Suprapubic skin (tissue), 3 donors: Measurements from ENCODE around the gene SASH1.

Experiments
- EP300 ChIP-seq: sonication (generic); formaldehyde crosslinking; IDR thresholded peaks from one replicate; pipeline ENCODE4 v1.6.1; 2017; ENCODE audit warnings: antibody characterized with exemption
- POLR2A ChIP-seq, 2 donors: fragments of 450-650 bp; IDR thresholded peaks; one replicate each; pipeline ENCODE4 v1.6.1; 2017; ENCODE audit warnings: antibody characterized with exemption in 2 of 2, mild to moderate bottlenecking in 2 of 2, moderate library complexity in 2 of 2
- TF ChIP-seq, protein P1 (sequence below), 2 donors: fragments of 200-600 bp in 1 of 2; fragments of 450-650 bp in 1 of 2; sonication (generic) in 1 of 2; IDR thresholded peaks; one replicate each; pipeline ENCODE4 v1.5.1; 2016 to 2019; ENCODE audit warnings: antibody characterized with exemption in 2 of 2, mild to moderate bottlenecking in 1 of 2, moderate library complexity in 1 of 2

DNA sequence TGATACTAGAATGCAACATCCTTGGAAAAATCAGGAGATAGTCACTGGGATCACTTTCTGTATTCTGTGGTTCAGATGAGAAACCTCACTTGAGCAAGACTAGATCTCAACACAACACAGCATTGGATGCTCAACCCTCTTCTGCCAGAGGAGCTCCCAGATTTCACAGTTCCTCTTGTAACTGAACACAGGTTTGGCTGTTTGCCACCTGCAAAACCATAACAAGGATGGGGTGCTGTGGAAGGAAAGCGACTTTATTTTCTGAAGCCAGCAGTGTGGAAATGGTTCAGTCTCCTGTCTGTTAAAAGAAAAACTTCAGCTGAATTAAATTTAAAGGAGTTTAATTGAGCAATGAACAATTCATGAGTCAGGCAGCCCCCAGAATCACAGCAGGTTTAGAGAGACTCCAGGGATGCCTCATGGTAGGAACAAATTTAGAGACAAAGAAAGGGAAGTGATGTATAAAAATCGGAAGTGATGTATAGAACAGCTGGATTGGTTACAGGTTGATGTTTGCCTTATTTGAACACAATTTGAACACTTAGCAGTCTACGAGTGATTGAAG lies 254.3 kb downstream of the SASH1 start:
- TF ChIP-seq, protein P1, sequence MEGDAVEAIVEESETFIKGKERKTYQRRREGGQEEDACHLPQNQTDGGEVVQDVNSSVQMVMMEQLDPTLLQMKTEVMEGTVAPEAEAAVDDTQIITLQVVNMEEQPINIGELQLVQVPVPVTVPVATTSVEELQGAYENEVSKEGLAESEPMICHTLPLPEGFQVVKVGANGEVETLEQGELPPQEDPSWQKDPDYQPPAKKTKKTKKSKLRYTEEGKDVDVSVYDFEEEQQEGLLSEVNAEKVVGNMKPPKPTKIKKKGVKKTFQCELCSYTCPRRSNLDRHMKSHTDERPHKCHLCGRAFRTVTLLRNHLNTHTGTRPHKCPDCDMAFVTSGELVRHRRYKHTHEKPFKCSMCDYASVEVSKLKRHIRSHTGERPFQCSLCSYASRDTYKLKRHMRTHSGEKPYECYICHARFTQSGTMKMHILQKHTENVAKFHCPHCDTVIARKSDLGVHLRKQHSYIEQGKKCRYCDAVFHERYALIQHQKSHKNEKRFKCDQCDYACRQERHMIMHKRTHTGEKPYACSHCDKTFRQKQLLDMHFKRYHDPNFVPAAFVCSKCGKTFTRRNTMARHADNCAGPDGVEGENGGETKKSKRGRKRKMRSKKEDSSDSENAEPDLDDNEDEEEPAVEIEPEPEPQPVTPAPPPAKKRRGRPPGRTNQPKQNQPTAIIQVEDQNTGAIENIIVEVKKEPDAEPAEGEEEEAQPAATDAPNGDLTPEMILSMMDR (IDR thresholded peaks at IDR 0.05) = no peak
- TF ChIP-seq POLR2A (IDR thresholded peaks at IDR 0.05) (no peak), EP300 (no peak)
